Measurements from ENCODE around the gene UCN2.

GRCh38 chr3:48599077-48599501, 35.5 kb upstream of the UCN2 start:
- TF ChIP-seq POLR2A (IDR thresholded peaks at IDR 0.05) (no peak), CTCF (IDR thresholded peaks at IDR 0.05) (no peak)
